GM12878 (cell line): ENCODE measurements around the gene KAZN. TPM values are rescaled to one million over a fixed set of nuclear protein-coding genes. Genes with fewer than 3 reads are reported as not detected.
A peak's percentile ranks its signal among the peaks of the same experiment; 100 is the strongest.

Experiments
- ATAC-seq: fragments of 200-7000 bp; cut with Tn5 transposase; 3 replicates; pipeline ENCODE4 v1.9.1; 2020; ENCODE audit warnings: mild to moderate bottlenecking, moderate library complexity
- BruUV-seq: library from RNA; stranded (reverse); fragments of 400-500 nt; replicated peaks from 2 replicates; lab custom pipeline; 2021; lab: Mats Ljungman, UMichigan
- CTCF ChIA-PET: fragments of 300-600 bp; sonication (Branson Sonifier 250); formaldehyde crosslinking; extraction: SDS; loops from one replicate; lab custom pipeline; 2021; ENCODE audit warnings: inconsistent platforms; lab: Yijun Ruan, JAX
- POLR2A ChIA-PET: fragments of 350-600 bp; formaldehyde crosslinking; extraction: SDS; loops from one replicate; lab custom pipeline; 2021; ENCODE audit warnings: inconsistent platforms; lab: Charles Lee
- RAD21 ChIA-PET: fragments of 300-600 bp; sonication (Branson Sonifier 250); formaldehyde crosslinking; loops from one replicate; lab custom pipeline; 2023; ENCODE audit warnings: antibody characterized with exemption; ENCODE audit not compliant: unreplicated experiment; lab: Charles Lee
- SMC1A ChIA-PET: fragments of 300-600 bp; sonication (Branson Sonifier 250); formaldehyde crosslinking; loops from one replicate; lab custom pipeline; 2023; ENCODE audit not compliant: unreplicated experiment, uncharacterized antibody; lab: Charles Lee
- DNase-seq: peaks from one replicate; pipeline ENCODE4 v3.0.0-alpha.2; 2011; ENCODE audit warnings: low read depth, low spot score
- FAIRE-seq: peaks from 3 replicates; lab custom pipeline; 2011; peaks lifted over from hg19 to GRCh38; lab: Jason Lieb, UNC
- H2AFZ ChIP-seq: 2 replicates; pipeline ENCODE4 v1.6.0; 2011; ENCODE audit warnings: low read depth, low read length, control low read depth; ENCODE audit not compliant: control insufficient read depth
- H3K27ac ChIP-seq: 2 replicates; pipeline ENCODE4 v1.5.1; 2011; ENCODE audit warnings: control low read depth; ENCODE audit not compliant: control insufficient read depth, insufficient read depth
- H3K27me3 ChIP-seq, 2 experiments: replicated peaks in 1 of 2; 2 replicates each; pipeline versions ENCODE4 v1.6.0 to v1.6.1; 2011; ENCODE audit warnings: low read length in 1 of 2; ENCODE audit not compliant: control insufficient read depth in 2 of 2, insufficient read depth in 2 of 2
- H3K36me3 ChIP-seq, 2 experiments: 2 replicates each; pipeline ENCODE4 v1.5.1; 2011; ENCODE audit warnings: low read length in 1 of 2; ENCODE audit not compliant: control insufficient read depth in 2 of 2, insufficient read depth in 2 of 2
- H3K4me1 ChIP-seq: 2 replicates; pipeline ENCODE4 v1.6.1; 2011; ENCODE audit warnings: mild to moderate bottlenecking, low read length, moderate library complexity, mixed read lengths; ENCODE audit not compliant: control insufficient read depth, insufficient read depth
- H3K4me2 ChIP-seq: 2 replicates; pipeline ENCODE4 v1.6.0; 2011; ENCODE audit warnings: control low read depth; ENCODE audit not compliant: control insufficient read depth, insufficient read depth
- H3K4me3 ChIP-seq: fragments of 200-600 bp; sonication (generic); 2 replicates; pipeline ENCODE4 v1.5.1; 2016
- H3K79me2 ChIP-seq: 2 replicates; pipeline ENCODE4 v1.6.0; 2011; ENCODE audit warnings: low read length; ENCODE audit not compliant: control insufficient read depth, insufficient read depth
- H3K9ac ChIP-seq: 2 replicates; pipeline ENCODE4 v1.8.0; 2011; ENCODE audit warnings: low read length, control low read depth, mixed read lengths; ENCODE audit not compliant: control insufficient read depth, insufficient read depth
- H3K9me3 ChIP-seq: replicated peaks from 3 replicates; pipeline ENCODE4 v1.5.1; 2011; ENCODE audit warnings: mild to moderate bottlenecking, low read length; ENCODE audit not compliant: control insufficient read depth, insufficient read depth
- H4K20me1 ChIP-seq: 2 replicates; pipeline ENCODE4 v1.6.0; 2011; ENCODE audit not compliant: control insufficient read depth, insufficient read depth
- CTCF ChIP-seq, 3 experiments: IDR thresholded peaks in 2 of 3; conservative IDR thresholded peaks in 1 of 3; 2 replicates each; pipeline ENCODE4 v1.5.1; 2011; ENCODE audit warnings: low read depth in 3 of 3, low read length in 3 of 3, mild to moderate bottlenecking in 3 of 3, control low read depth in 2 of 3, moderate library complexity in 2 of 3, inconsistent platforms in 1 of 3, mixed read lengths in 1 of 3; ENCODE audit not compliant: control insufficient read depth in 2 of 3, insufficient read depth in 1 of 3; ENCODE audit errors: extremely low read depth in 1 of 3
- GATAD2B ChIP-seq: fragments of 450-650 bp; conservative IDR thresholded peaks from 2 replicates; pipeline ENCODE4 v1.6.1; 2017; ENCODE audit warnings: low read depth, mild to moderate bottlenecking, moderate library complexity
- MEF2B ChIP-seq: fragments of 450-650 bp; IDR thresholded peaks from 2 replicates; pipeline ENCODE4 v1.6.1; 2018; ENCODE audit warnings: mild to moderate bottlenecking, moderate library complexity; ENCODE audit not compliant: partially characterized antibody, poor library complexity, severe bottlenecking
- RELA ChIP-seq: fragments of 450-650 bp; IDR thresholded peaks from 2 replicates; pipeline ENCODE4 v1.8.0; 2014; ENCODE audit warnings: borderline replicate concordance; ENCODE audit not compliant: partially characterized antibody
- ZBED1 ChIP-seq: IDR thresholded peaks from 2 replicates; pipeline ENCODE4 v1.6.1; 2016; ENCODE audit warnings: borderline replicate concordance
- WGBS: methylation state at CpG from one replicate; pipeline ENCODE4 v1.1.6; 2016; ENCODE audit warnings: low lambda C conversion rate; ENCODE audit not compliant: insufficient replicate concordance, insufficient coverage; ENCODE audit errors: missing lambda C conversion rate; 5-methylcytosine and 5-hydroxymethylcytosine counted together
- in situ Hi-C: fragments of 300-500 bp; cut with MboI; formaldehyde crosslinking; loops from 9 replicates; pipeline ENCODE4 v1.14.3; 2018; ENCODE audit warnings: mixed read lengths
- intact Hi-C: fragments of 100-400 bp; cut with micrococcal nuclease; formaldehyde crosslinking; loops from one replicate; pipeline ENCODE4 v1.14.2; 2022; ENCODE audit not compliant: unreplicated experiment
- polyA plus RNA-seq, 11 experiments: library from polyadenylated mRNA; depleted of rRNA in 4 of 11; unstranded in 6 of 11; stranded (reverse) in 5 of 11; fragments of >200 nt; fragmentation: Nextera tagmentation in 4 of 11; fragmentation: Illumina TruSeq in 1 of 11; extraction: Ambion mirVana in 4 of 11; extraction: Trizol in 1 of 11; gene quantifications; 1 replicate in 1 of 11; 2 replicates in 10 of 11; pipeline versions ENCODE4 v1.2.1 to v1.2.3, GENCODE V29; 2011 to 2016; ENCODE audit warnings: inconsistent platforms in 2 of 11, missing spikeins in 2 of 11, low read depth in 1 of 11
- total RNA-seq, 4 experiments: library from RNA; depleted of rRNA in 3 of 4; stranded (reverse); fragments of >200 nt in 3 of 4; fragmentation: Illumina TruSeq in 1 of 4; extraction: Trizol in 1 of 4; gene quantifications; 2 replicates each; pipeline versions ENCODE4 v1.2.1 to v1.2.3, GENCODE V29; 2013 to 2021

Gene KAZN
- total and polyA plus RNA-seq, 10 of the 15 experiments (the other 5 are each of a cell fraction or from before 2014, with no cell fraction given): 0.72 to 4.0 (median 1.2) TPM

DNA sequence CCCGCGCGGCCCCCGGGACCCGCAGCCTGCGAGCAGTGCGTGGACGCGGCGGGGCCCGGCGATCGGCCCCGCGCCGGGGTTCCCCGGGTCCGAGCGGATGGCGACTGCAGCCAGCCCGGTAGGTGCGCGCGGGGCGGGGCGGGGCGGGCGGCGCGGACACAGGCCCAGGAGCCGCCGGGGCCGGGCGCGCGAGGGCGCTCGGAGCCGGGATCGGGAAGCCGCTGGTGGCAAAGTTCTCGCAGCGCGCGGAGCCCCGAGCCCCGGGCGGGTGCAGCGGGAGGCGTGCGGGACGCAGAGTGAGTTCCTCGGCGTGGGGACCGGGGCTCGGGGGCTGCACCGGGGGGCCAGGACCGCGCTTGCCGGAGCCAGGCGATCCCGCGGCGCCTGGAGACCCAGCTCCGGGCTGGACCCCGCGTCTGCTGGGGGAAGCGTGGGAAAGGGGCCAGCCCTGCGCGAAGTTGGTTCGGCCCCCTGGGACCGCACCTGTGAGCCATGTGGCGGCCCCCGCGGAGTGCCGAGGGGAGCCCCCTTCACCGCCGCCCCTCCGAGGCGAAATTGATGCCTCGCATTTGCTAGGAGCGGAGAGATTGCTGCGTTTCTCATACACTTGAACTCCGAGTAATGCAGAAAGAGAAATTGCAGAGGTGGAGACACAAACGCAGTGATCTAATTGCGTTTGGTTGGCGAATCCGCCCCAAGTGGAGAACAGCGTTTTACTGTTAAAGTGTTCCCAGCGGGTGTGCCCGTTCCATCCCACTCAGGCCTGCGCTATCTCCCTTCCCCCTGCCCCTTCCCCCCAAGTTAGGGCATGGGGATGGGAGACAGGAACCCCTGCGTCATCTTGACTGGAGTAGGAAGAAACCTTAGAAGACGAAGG, 326.2 kb downstream of the KAZN start:
- H3K9me3 ChIP-seq: no peaks in the 10 kb centered on the region
- peaks cover 2 to 15% of the 10 kb centered on the region in 2 experiments; a peak in 3 of 4 replicates for H3K27me3 ChIP-seq
- WGBS: 21% methylated on average over 32 of the region's 94 CpGs
- ATAC-seq (peak; percentile 39), FAIRE-seq (no peak), DNase-seq (no peak)
- no peak overlapping the region for H3K9ac ChIP-seq
- RAD21 ChIA-PET: no interaction called here
- H3K36me3 ChIP-seq: no peaks in the 10 kb centered on the region
- H2AFZ ChIP-seq: no peak overlapping the region
- POLR2A ChIA-PET: no interaction called here
- intact Hi-C loops: loop anchor here (10.0 kb wide), 2 partner anchors 180 to 320 kb away; no protein-coding TSS in a partner anchor
- CTCF ChIA-PET: no interaction called here
- H3K4me1 ChIP-seq: no peaks in the 10 kb centered on the region
- H3K27ac ChIP-seq: no peak overlapping the region
- no TSS peak for BruUV-seq
- H3K79me2 ChIP-seq: no peaks in the 10 kb centered on the region
- SMC1A ChIA-PET: no interaction called here
- TF ChIP-seq GATAD2B (peak; percentile 55), CTCF (IDR thresholded peaks at IDR 0.05 in 2 of 3, conservative IDR thresholded peaks at IDR 0.05 in 1 of 3; ENCODE audit: control insufficient read depth in 2 of 3, extremely low read depth in 1 of 3, insufficient read depth in 1 of 3, low read depth in 3 of 3, low read length in 3 of 3) (peak in 1 of 3 experiments; percentile 26; a peak in 1 of 6 replicates), MEF2B (peak; percentile 87), ZBED1 (no peak), RELA (no peak)
- TF ChIP-seq, all 136 proteins: peak for 3
- in situ Hi-C loops: no loop called here
- no peak overlapping the region for H3K4me3 ChIP-seq
- H4K20me1 ChIP-seq: no peaks in the 10 kb centered on the region
- H3K4me2 ChIP-seq: peak overlapping the region; percentile 55; the same call in 1 of the 2 replicates
